SU-DHL-6 (cell line): Measurements from ENCODE around the gene COL26A1.

Experiments
- H2AFZ ChIP-seq: fragments of 200-600 bp; sonication (generic); 2 replicates; pipeline ENCODE4 v1.6.1; 2014; ENCODE audit warnings: low read depth, mild to moderate bottlenecking, moderate library complexity, mixed read lengths, antibody characterized with exemption, low read length; ENCODE audit not compliant: severe bottlenecking
- H3F3A ChIP-seq: fragments of 200-600 bp; shearing (Covaris generic); 2 replicates; pipeline ENCODE4 v1.6.0; 2016; ENCODE audit warnings: antibody characterized with exemption, mild to moderate bottlenecking; ENCODE audit not compliant: insufficient read depth
- H3K27ac ChIP-seq: fragments of 200-600 bp; sonication (generic); 2 replicates; pipeline ENCODE4 v1.5.1; 2016; ENCODE audit warnings: low read depth, mild to moderate bottlenecking, low read length, moderate library complexity, mixed read lengths
- H3K27me3 ChIP-seq: fragments of 200-600 bp; sonication (generic), shearing (Covaris generic); 2 replicates; pipeline ENCODE4 v1.6.0; 2014; ENCODE audit warnings: mild to moderate bottlenecking, low read length
- H3K36me3 ChIP-seq: fragments of 200-600 bp; sonication (generic); 2 replicates; pipeline ENCODE4 v1.6.1; 2014; ENCODE audit warnings: mild to moderate bottlenecking, low read length, mixed read lengths
- H3K4me2 ChIP-seq: fragments of 300-600, 200-600 bp; shearing (Covaris generic), sonication (generic); 2 replicates; pipeline ENCODE4 v1.6.0; 2014; ENCODE audit warnings: low read length, low read depth, mild to moderate bottlenecking; ENCODE audit not compliant: poor library complexity, severe bottlenecking
- H3K4me3 ChIP-seq: fragments of 200-600 bp; sonication (generic); 2 replicates; pipeline ENCODE4 v1.5.1; 2014; ENCODE audit warnings: antibody characterized with exemption, low read length, mild to moderate bottlenecking, mixed read lengths; ENCODE audit not compliant: insufficient read depth, poor library complexity, severe bottlenecking
- H3K79me2 ChIP-seq: fragments of 200-600 bp; sonication (generic); 2 replicates; pipeline ENCODE4 v1.6.1; 2014; ENCODE audit warnings: mild to moderate bottlenecking, low read length, moderate library complexity; ENCODE audit not compliant: insufficient read depth
- H3K9ac ChIP-seq: fragments of 200-600 bp; sonication (generic); 2 replicates; pipeline ENCODE4 v1.7.0; 2014; ENCODE audit warnings: mild to moderate bottlenecking, low read length
- H3K9me2 ChIP-seq: fragments of 200-600 bp; sonication (generic); replicated peaks from 2 replicates; pipeline ENCODE4 v1.6.1; 2014; ENCODE audit warnings: low read length; ENCODE audit not compliant: insufficient read depth
- H3K9me3 ChIP-seq: fragments of 200-600 bp; sonication (generic); 2 replicates; pipeline ENCODE4 v1.6.1; 2014; ENCODE audit warnings: low read length, mixed read lengths; ENCODE audit not compliant: insufficient read depth
- H4K20me1 ChIP-seq: fragments of 200-600 bp; sonication (generic); 2 replicates; pipeline ENCODE4 v1.6.1; 2014; ENCODE audit warnings: low read depth, mild to moderate bottlenecking, antibody characterized with exemption, low read length, moderate library complexity, mixed read lengths
- EZH2phosphoT487 ChIP-seq: fragments of 200-600 bp; sonication (generic), shearing (Covaris generic); conservative IDR thresholded peaks from 2 replicates; pipeline ENCODE4 v1.6.1; 2018; ENCODE audit warnings: mild to moderate bottlenecking, antibody characterized with exemption, low read length, moderate library complexity, mixed read lengths
- TF ChIP-seq, protein P1 (sequence below): fragments of 200-600 bp; sonication (generic); IDR thresholded peaks from one replicate; pipeline ENCODE4 v1.5.1; 2017; ENCODE audit warnings: antibody characterized with exemption, mild to moderate bottlenecking, low read length, moderate library complexity; ENCODE audit not compliant: insufficient read depth, poor library complexity, severe bottlenecking

COL26A1 gene

DNA sequence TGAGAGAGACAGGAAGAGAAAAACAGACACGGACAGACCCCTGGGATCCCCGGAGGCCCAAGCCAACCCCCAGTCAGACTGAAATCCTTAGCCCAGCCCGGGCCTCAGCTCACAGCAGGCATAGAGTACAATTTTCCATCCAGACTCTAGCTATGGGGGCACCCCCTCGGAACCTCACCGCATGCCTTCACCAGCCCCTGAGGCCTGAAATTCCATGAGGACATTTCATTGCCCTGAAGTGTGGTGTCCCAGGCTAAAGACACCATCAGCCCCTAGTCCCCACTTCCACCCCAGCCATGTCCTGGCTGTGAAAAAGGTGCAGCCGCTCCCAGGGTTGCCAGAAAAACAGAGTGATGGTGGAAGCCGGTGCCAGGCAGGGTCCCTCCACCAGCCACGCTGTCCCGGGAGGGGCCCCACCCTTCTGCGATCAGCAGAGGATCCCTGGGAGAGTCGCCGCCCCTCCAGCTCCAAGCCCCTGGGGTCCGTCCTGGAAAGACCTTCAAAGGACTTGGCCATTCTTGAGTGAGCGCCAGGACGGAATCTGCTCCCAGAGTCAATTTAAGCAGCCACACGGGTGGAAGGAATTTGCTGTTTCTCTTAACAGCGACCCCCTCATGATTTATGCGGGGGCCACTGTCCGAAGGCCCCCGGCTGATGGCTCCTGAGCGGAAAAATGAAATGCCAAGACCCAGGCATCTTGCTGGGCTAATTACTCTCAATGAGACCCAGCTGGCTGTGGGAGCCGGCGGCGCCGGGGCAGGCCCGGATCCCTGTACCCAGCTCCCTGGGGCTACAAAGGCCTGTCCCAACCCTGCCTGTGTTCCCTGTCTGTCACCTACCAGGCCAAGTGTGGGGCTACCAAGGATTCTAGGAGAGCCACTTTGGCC, 243.2 kb downstream of the COL26A1 start:
- Histone ChIP-seq H3K27ac (no peak overlapping the region), H3K4me2 (no peak overlapping the region), H3K36me3 (no peaks in the 10 kb centered on the region), H3K79me2 (no peaks in the 10 kb centered on the region), H2AFZ (no peak overlapping the region), H3K9me2 (no peaks in the 10 kb centered on the region), H3F3A (no peaks in the 10 kb centered on the region), H3K9me3 (no peaks in the 10 kb centered on the region), H4K20me1 (no peaks in the 10 kb centered on the region), H3K9ac (no peak overlapping the region), H3K4me3 (no peak overlapping the region), H3K27me3 (no peaks in the 10 kb centered on the region)
- TF ChIP-seq, protein P1, sequence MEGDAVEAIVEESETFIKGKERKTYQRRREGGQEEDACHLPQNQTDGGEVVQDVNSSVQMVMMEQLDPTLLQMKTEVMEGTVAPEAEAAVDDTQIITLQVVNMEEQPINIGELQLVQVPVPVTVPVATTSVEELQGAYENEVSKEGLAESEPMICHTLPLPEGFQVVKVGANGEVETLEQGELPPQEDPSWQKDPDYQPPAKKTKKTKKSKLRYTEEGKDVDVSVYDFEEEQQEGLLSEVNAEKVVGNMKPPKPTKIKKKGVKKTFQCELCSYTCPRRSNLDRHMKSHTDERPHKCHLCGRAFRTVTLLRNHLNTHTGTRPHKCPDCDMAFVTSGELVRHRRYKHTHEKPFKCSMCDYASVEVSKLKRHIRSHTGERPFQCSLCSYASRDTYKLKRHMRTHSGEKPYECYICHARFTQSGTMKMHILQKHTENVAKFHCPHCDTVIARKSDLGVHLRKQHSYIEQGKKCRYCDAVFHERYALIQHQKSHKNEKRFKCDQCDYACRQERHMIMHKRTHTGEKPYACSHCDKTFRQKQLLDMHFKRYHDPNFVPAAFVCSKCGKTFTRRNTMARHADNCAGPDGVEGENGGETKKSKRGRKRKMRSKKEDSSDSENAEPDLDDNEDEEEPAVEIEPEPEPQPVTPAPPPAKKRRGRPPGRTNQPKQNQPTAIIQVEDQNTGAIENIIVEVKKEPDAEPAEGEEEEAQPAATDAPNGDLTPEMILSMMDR = no peak
- TF ChIP-seq EZH2phosphoT487 = no peak

DNA sequence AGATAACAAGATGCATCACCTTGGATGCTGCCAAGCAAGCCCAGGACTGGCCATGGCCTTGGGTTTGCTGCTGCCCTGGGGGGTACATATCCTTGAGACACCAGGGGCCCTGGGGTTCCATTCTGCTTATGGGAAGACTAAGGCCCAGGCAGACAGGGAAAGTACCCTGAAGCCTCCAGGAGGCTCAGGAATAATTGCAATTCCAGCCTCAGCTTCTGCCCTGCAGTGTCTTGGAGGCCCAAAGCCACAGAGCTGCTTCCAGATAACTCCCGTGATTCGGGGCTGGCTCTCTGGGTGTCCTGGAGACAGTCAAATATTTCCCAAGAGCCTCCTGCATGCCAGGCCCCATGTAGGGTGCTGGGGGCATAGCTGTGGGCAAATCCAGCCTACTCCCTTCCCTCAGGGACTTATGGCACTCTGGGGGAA, 243.8 kb downstream of the COL26A1 start:
- no peaks in the 10 kb centered on the region for H3K79me2 ChIP-seq
- no peaks in the 10 kb centered on the region for H3K9me3 ChIP-seq
- no peaks in the 10 kb centered on the region for H3K9me2 ChIP-seq
- no peaks in the 10 kb centered on the region for H3K36me3 ChIP-seq
- H3K4me3 ChIP-seq = no peak overlapping the region
- no peak overlapping the region for H3K27ac ChIP-seq
- H2AFZ ChIP-seq = no peak overlapping the region
- H3K4me2 ChIP-seq = no peak overlapping the region
- H3F3A ChIP-seq = no peaks in the 10 kb centered on the region
- TF ChIP-seq, protein P1 = no peak
- no peak for TF ChIP-seq EZH2phosphoT487
- H3K27me3 ChIP-seq = no peaks in the 10 kb centered on the region
- H4K20me1 ChIP-seq = no peaks in the 10 kb centered on the region
- no peak overlapping the region for H3K9ac ChIP-seq
